Keratinocyte (primary cell): ENCODE measurements around the gene PIK3AP1. TPM values are rescaled to one million over a fixed set of nuclear protein-coding genes. Genes with fewer than 3 reads are reported as not detected.
"Not testable (repeated sequence)": the region's sequence is repeated elsewhere in the genome, so short reads cannot be mapped to it uniquely, and the experiment has no call there.

Experiments
- DNase-seq: peaks from one replicate; pipeline ENCODE4 v3.0.0-alpha.2; 2011; ENCODE audit warnings: low read depth, missing footprints, low spot score
- FAIRE-seq: peaks from 2 replicates; lab custom pipeline; 2011; peaks lifted over from hg19 to GRCh38; lab: Jason Lieb, UNC
- H2AFZ ChIP-seq: 2 replicates; pipeline ENCODE4 v1.6.0; 2012; ENCODE audit warnings: low read length, control low read depth, inconsistent platforms; ENCODE audit not compliant: control insufficient read depth
- H3K27ac ChIP-seq: 2 replicates; pipeline ENCODE4 v1.5.1; 2011; ENCODE audit warnings: low read length; ENCODE audit not compliant: control insufficient read depth, insufficient read depth
- H3K27me3 ChIP-seq: 3 replicates; pipeline ENCODE4 v1.6.0; 2011; ENCODE audit warnings: low read length; ENCODE audit not compliant: control insufficient read depth, insufficient read depth; ENCODE audit errors: extremely low read depth
- H3K36me3 ChIP-seq, 2 experiments: 2 replicates in 1 of 2; 3 replicates in 1 of 2; pipeline ENCODE4 v1.5.1; 2011; ENCODE audit warnings: low read length in 2 of 2, mild to moderate bottlenecking in 1 of 2; ENCODE audit not compliant: control insufficient read depth in 2 of 2, insufficient read depth in 2 of 2; ENCODE audit errors: extremely low read depth in 1 of 2
- H3K4me1 ChIP-seq: 3 replicates; pipeline ENCODE4 v1.5.1; 2011; ENCODE audit warnings: low read length; ENCODE audit not compliant: control insufficient read depth, insufficient read depth; ENCODE audit errors: extremely low read depth
- H3K4me2 ChIP-seq: 3 replicates; pipeline ENCODE4 v1.6.0; 2011; ENCODE audit warnings: low read depth, low read length; ENCODE audit not compliant: control insufficient read depth, insufficient read depth; ENCODE audit errors: extremely low read depth
- H3K4me3 ChIP-seq, 3 experiments: fragments of 200-600 bp in 1 of 3; sonication (generic) in 1 of 3; 2 replicates in 2 of 3; 3 replicates in 1 of 3; pipeline ENCODE4 v1.5.1; 2011 to 2016; ENCODE audit warnings: low read length in 3 of 3, mild to moderate bottlenecking in 3 of 3, control low read depth in 2 of 3, inconsistent platforms in 1 of 3, low read depth in 1 of 3, mixed read lengths in 1 of 3, mixed run types in 1 of 3, moderate library complexity in 1 of 3; ENCODE audit not compliant: control insufficient read depth in 2 of 3, insufficient read depth in 2 of 3; ENCODE audit errors: extremely low read depth in 1 of 3
- H3K79me2 ChIP-seq: 2 replicates; pipeline ENCODE4 v1.6.0; 2012; ENCODE audit warnings: low read length; ENCODE audit not compliant: control insufficient read depth, insufficient read depth
- H3K9ac ChIP-seq: 3 replicates; pipeline ENCODE4 v1.6.0; 2011; ENCODE audit warnings: low read length; ENCODE audit not compliant: control insufficient read depth, insufficient read depth; ENCODE audit errors: extremely low read depth
- H3K9me1 ChIP-seq: 3 replicates; pipeline ENCODE4 v1.6.0; 2011; ENCODE audit warnings: low read length; ENCODE audit not compliant: control insufficient read depth, insufficient read depth; ENCODE audit errors: extremely low read depth
- H3K9me3 ChIP-seq: 2 replicates; pipeline ENCODE4 v1.5.1; 2012; ENCODE audit warnings: low read depth, low read length; ENCODE audit not compliant: control insufficient read depth
- H4K20me1 ChIP-seq: 3 replicates; pipeline ENCODE4 v1.6.0; 2011; ENCODE audit warnings: low read length; ENCODE audit not compliant: control insufficient read depth, insufficient read depth; ENCODE audit errors: extremely low read depth
- EZH2 ChIP-seq: IDR thresholded peaks from one replicate; pipeline ENCODE4 v1.6.1; 2012; ENCODE audit warnings: inconsistent platforms, mild to moderate bottlenecking, low read length, moderate library complexity
- dilution Hi-C: fragments of 300-500 bp; cut with MboI; formaldehyde crosslinking; loops from one replicate; pipeline ENCODE4 v1.7.0; 2020; ENCODE audit warnings: low sequenced_read_pairs; ENCODE audit not compliant: extremely low pct_ligation_motif_present
- polyA plus RNA-seq, 5 experiments: library from polyadenylated mRNA; depleted of rRNA in 3 of 5; stranded (reverse) in 3 of 5; stranded (forward) in 1 of 5; unstranded in 1 of 5; fragments of >200 nt; gene quantifications; 1 replicate in 1 of 5; 2 replicates in 3 of 5; 3 replicates in 1 of 5; pipeline versions ENCODE4 v1.2.1 to v1.2.3, GENCODE V29; 2011 to 2012; ENCODE audit warnings: missing spikeins in 2 of 5, low read depth in 1 of 5, low replicate concordance in 1 of 5
- TF ChIP-seq, protein P1 (sequence below), 3 experiments: IDR thresholded peaks in 1 of 3; conservative IDR thresholded peaks in 1 of 3; optimal IDR thresholded peaks in 1 of 3; 2 replicates in 2 of 3; 3 replicates in 1 of 3; pipeline versions ENCODE3 to v1.5.1; 2011; ENCODE audit warnings: low read length in 3 of 3, mild to moderate bottlenecking in 3 of 3, moderate library complexity in 2 of 3, control low read depth in 1 of 3, inconsistent platforms in 1 of 3; ENCODE audit not compliant: insufficient read depth in 2 of 3; ENCODE audit errors: extremely low read depth in 1 of 3

PIK3AP1 gene
- polyA plus RNA-seq, 1 donor (not counting 4 experiments of a cell fraction or from before 2014, with no cell fraction given): not detected

- Histone ChIP-seq H3K36me3 (no peaks in the 10 kb centered on the region), H3K4me2 (no peak overlapping the region), H3K27ac (no peak overlapping the region), H3K9me3 (no peaks in the 10 kb centered on the region), H3K4me1 (no peaks in the 10 kb centered on the region), H3K79me2 (no peaks in the 10 kb centered on the region), H3K4me3 (no peak overlapping the region), H4K20me1 (no peaks in the 10 kb centered on the region), H3K27me3 (no peaks in the 10 kb centered on the region), H3K9me1 (no peaks in the 10 kb centered on the region), H2AFZ (no peak overlapping the region), H3K9ac (no peak overlapping the region)
- DNase-seq: no peak
- FAIRE-seq: no peak
- TF ChIP-seq EZH2: no peak
- TF ChIP-seq, protein P1, sequence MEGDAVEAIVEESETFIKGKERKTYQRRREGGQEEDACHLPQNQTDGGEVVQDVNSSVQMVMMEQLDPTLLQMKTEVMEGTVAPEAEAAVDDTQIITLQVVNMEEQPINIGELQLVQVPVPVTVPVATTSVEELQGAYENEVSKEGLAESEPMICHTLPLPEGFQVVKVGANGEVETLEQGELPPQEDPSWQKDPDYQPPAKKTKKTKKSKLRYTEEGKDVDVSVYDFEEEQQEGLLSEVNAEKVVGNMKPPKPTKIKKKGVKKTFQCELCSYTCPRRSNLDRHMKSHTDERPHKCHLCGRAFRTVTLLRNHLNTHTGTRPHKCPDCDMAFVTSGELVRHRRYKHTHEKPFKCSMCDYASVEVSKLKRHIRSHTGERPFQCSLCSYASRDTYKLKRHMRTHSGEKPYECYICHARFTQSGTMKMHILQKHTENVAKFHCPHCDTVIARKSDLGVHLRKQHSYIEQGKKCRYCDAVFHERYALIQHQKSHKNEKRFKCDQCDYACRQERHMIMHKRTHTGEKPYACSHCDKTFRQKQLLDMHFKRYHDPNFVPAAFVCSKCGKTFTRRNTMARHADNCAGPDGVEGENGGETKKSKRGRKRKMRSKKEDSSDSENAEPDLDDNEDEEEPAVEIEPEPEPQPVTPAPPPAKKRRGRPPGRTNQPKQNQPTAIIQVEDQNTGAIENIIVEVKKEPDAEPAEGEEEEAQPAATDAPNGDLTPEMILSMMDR (optimal IDR thresholded peaks at IDR 0.05 in 1 of 3, IDR thresholded peaks at IDR 0.05 in 1 of 3, conservative IDR thresholded peaks at IDR 0.05 in 1 of 3; ENCODE audit: extremely low read depth in 1 of 3, insufficient read depth in 2 of 3, low read length in 3 of 3): no peak
- dilution Hi-C loops: no loop called here
Measured at GRCh38 chr10:96683065-96683464, 37.2 kb downstream of the PIK3AP1 start.

GRCh38 chr10:96681524-96681923 lies 38.8 kb downstream of the PIK3AP1 start:
- no peak overlapping the region for H3K4me2 ChIP-seq
- no peaks in the 10 kb centered on the region for H4K20me1 ChIP-seq
- no peaks in the 10 kb centered on the region for H3K9me1 ChIP-seq
- H3K9me3 ChIP-seq: no peaks in the 10 kb centered on the region
- FAIRE-seq (no peak), DNase-seq (no peak)
- H3K27me3 ChIP-seq: no peaks in the 10 kb centered on the region
- H3K79me2 ChIP-seq: no peaks in the 10 kb centered on the region
- H3K4me1 ChIP-seq: no peaks in the 10 kb centered on the region
- no peak overlapping the region for H2AFZ ChIP-seq
- H3K9ac ChIP-seq: no peak overlapping the region
- H3K36me3 ChIP-seq: no peaks in the 10 kb centered on the region
- no peak for TF ChIP-seq EZH2
- TF ChIP-seq, protein P1 (optimal IDR thresholded peaks at IDR 0.05 in 1 of 3, IDR thresholded peaks at IDR 0.05 in 1 of 3, conservative IDR thresholded peaks at IDR 0.05 in 1 of 3; ENCODE audit: extremely low read depth in 1 of 3, insufficient read depth in 2 of 3, low read length in 3 of 3): no peak
- H3K27ac ChIP-seq: no peak overlapping the region
- no peak overlapping the region for H3K4me3 ChIP-seq
- dilution Hi-C loops: no loop called here

GRCh38 chr10:96680463-96680862 lies 39.9 kb downstream of the PIK3AP1 start:
- H3K36me3 ChIP-seq, DNase-seq, dilution Hi-C loops: not testable (repeated sequence)

More at GRCh38 chr10:96680463-96680862, 39.9 kb downstream of the PIK3AP1 start:
- not testable (repeated sequence) for H3K4me3 ChIP-seq, H3K79me2 ChIP-seq, H3K4me1 ChIP-seq, FAIRE-seq, H3K27me3 ChIP-seq, H4K20me1 ChIP-seq, H3K9ac ChIP-seq, H3K9me1 ChIP-seq, H3K27ac ChIP-seq, H3K9me3 ChIP-seq, H2AFZ ChIP-seq, H3K4me2 ChIP-seq
